ENCODE measurements around the gene GSG1L. TPM values are rescaled to one million over a fixed set of nuclear protein-coding genes. Genes with fewer than 3 reads are reported as not detected.

GSG1L gene
- total and polyA plus RNA-seq, 2 of the 13 experiments (the other 11 are each of a cell fraction or from before 2014, with no cell fraction given), result not detected

GRCh38 chr16:27972500-27972899 is 91.0 kb downstream of the GSG1L start:
- no peak overlapping the region for H2AFZ ChIP-seq (ENCODE audit: low read length)
- FAIRE-seq (peak; percentile 92), ATAC-seq (peak; percentile 85), DNase-seq (ENCODE audit: low spot score) (peak; percentile 51)
- H3K27ac ChIP-seq (ENCODE audit: extremely low read length, insufficient read depth, low read length), result no peak overlapping the region
- no TSS peak for BruUV-seq (replicated peaks)
- H3K27me3 ChIP-seq (ENCODE audit: control insufficient read depth in 1 of 2, insufficient read depth in 2 of 2, low read length in 2 of 2), result peaks cover 0 to 14% of the 10 kb centered on the region in 2 experiments; a peak in 2 of 5 replicates
- no peak overlapping the region for H3K4me2 ChIP-seq (ENCODE audit: low read depth, low read length)
- no peaks in the 10 kb centered on the region for H3K79me2 ChIP-seq (ENCODE audit: insufficient read depth, low read length)
- in situ Hi-C loops (cut with HindIII; ENCODE audit: extremely low pct_ligation_motif_present, low pct_unique_long_range_greater_than_20kb) (loop anchor here (5.0 to 10.0 kb wide), 2 partner anchors 100 to 242 kb away; partner anchors contain the start of gene XPO6), intact Hi-C loops (cut with micrococcal nuclease; ENCODE audit: unreplicated experiment) (loop anchor here (1.0 to 5.0 kb wide), 2 partner anchors 98 to 245 kb away; no protein-coding TSS in a partner anchor)
- TF ChIP-seq TEAD3 (CRISPR knock-in tag; optimal IDR thresholded peaks at IDR 0.05; ENCODE audit: borderline replicate concordance) (peak; percentile 37), SMC3 (IDR thresholded peaks at IDR 0.05; ENCODE audit: low read length) (peak; percentile 76), RAD21 (CRISPR knock-in tag; IDR thresholded peaks at IDR 0.05) (peak; percentile 61), CTCF (CRISPR knock-in tag; IDR thresholded peaks at IDR 0.05) (peak; percentile 80), STAG1 (CRISPR knock-in tag; IDR thresholded peaks at IDR 0.05) (peak; percentile 78), SPEN (CRISPR knock-in tag; IDR thresholded peaks at IDR 0.05; ENCODE audit: low read depth) (no peak)
- H3K9me3 ChIP-seq (ENCODE audit: low read length), result no peaks in the 10 kb centered on the region
- H3K9ac ChIP-seq (ENCODE audit: insufficient read depth, low read depth, low read length), result no peak overlapping the region
- ChIA-PET POLR2A (no interaction called here), CTCF (ENCODE audit: low intra/inter-chr PET ratio, low total read pairs) (interaction anchor here (0.9 to 2.6 kb wide), 3 partner anchors 92 to 246 kb away, joined by 3 to 30 read pairs (median 3); no protein-coding TSS in a partner anchor)
- no peaks in the 10 kb centered on the region for H3K4me1 ChIP-seq (ENCODE audit: insufficient read depth, low read length)
- 0% methylated on average over 4 of the region's 4 CpGs for WGBS (ENCODE audit: low lambda C conversion rate)
- no peak overlapping the region for H3K4me3 ChIP-seq (replicated peaks in 1 of 3; ENCODE audit: insufficient read depth in 1 of 3, low read depth in 2 of 3, low read length in 3 of 3)
- H4K20me1 ChIP-seq (ENCODE audit: insufficient read depth, low read length), result no peaks in the 10 kb centered on the region
- H3K36me3 ChIP-seq (replicated peaks in 1 of 2; ENCODE audit: control insufficient read depth in 1 of 2, insufficient read depth in 2 of 2, low read length in 2 of 2), result no peaks in the 10 kb centered on the region

- in situ Hi-C loops (cut with HindIII; ENCODE audit: extremely low pct_ligation_motif_present, low pct_unique_long_range_greater_than_20kb) (no loop called here), intact Hi-C loops (cut with micrococcal nuclease; ENCODE audit: unreplicated experiment) (no loop called here)
- DNase-seq (ENCODE audit: low spot score) (no peak), ATAC-seq (no peak), FAIRE-seq (no peak)
- no peaks in the 10 kb centered on the region for H4K20me1 ChIP-seq (ENCODE audit: insufficient read depth, low read length)
- H3K9ac ChIP-seq (ENCODE audit: insufficient read depth, low read depth, low read length), result no peak overlapping the region
- no peaks in the 10 kb centered on the region for H3K79me2 ChIP-seq (ENCODE audit: insufficient read depth, low read length)
- no peak overlapping the region for H3K4me2 ChIP-seq (ENCODE audit: low read depth, low read length)
- TF ChIP-seq HOXD1 (CRISPR knock-in tag; IDR thresholded peaks at IDR 0.05) (no peak), NFE2L2 (IDR thresholded peaks at IDR 0.05; ENCODE audit: low read length) (peak; percentile 86), LRRFIP1 (CRISPR knock-in tag; conservative IDR thresholded peaks at IDR 0.05) (no peak), MAFF (IDR thresholded peaks at IDR 0.05; ENCODE audit: low read depth, low read length) (peak; percentile 61; the same call in 1 of the 2 replicates), MAFK (conservative IDR thresholded peaks at IDR 0.05 in 1 of 2, IDR thresholded peaks at IDR 0.05 in 1 of 2; ENCODE audit: low read length in 2 of 2) (peak; percentile 66 to 82)
- H3K9me3 ChIP-seq (ENCODE audit: low read length), result no peaks in the 10 kb centered on the region
- CTCF ChIA-PET (ENCODE audit: low intra/inter-chr PET ratio, low total read pairs), result no interaction called here
- no peak overlapping the region for H2AFZ ChIP-seq (ENCODE audit: low read length)
- POLR2A ChIA-PET, result no interaction called here
- under 1% methylated on average over 4 of the region's 4 CpGs for WGBS (ENCODE audit: low lambda C conversion rate)
- BruUV-seq (replicated peaks), result no TSS peak
- H3K27ac ChIP-seq (ENCODE audit: extremely low read length, insufficient read depth, low read length), result no peak overlapping the region
- no peaks in the 10 kb centered on the region for H3K4me1 ChIP-seq (ENCODE audit: insufficient read depth, low read length)
- H3K36me3 ChIP-seq (replicated peaks in 1 of 2; ENCODE audit: control insufficient read depth in 1 of 2, insufficient read depth in 2 of 2, low read length in 2 of 2), result no peaks in the 10 kb centered on the region
- no peak overlapping the region for H3K4me3 ChIP-seq (replicated peaks in 1 of 3; ENCODE audit: insufficient read depth in 1 of 3, low read depth in 2 of 3, low read length in 3 of 3)
- H3K27me3 ChIP-seq (ENCODE audit: control insufficient read depth in 1 of 2, insufficient read depth in 2 of 2, low read length in 2 of 2), result peaks cover 2 to 4% of the 10 kb centered on the region in 2 experiments; a peak in 2 of 5 replicates
Observed at GRCh38 chr16:27969574-27969973, 93.9 kb downstream of the GSG1L start.

Measured in HepG2 (cell line).